Central memory CD4-positive, alpha-beta T cell (primary cell): Measurements from ENCODE around the gene TMEM63C.
"Not testable (repeated sequence)": the region's sequence is repeated elsewhere in the genome, so short reads cannot be mapped to it uniquely, and the experiment has no call there.

ENCODE experiments used
- DNase-seq: peaks from one replicate; pipeline ENCODE4 v3.0.0; 2022

TMEM63C gene

DNA sequence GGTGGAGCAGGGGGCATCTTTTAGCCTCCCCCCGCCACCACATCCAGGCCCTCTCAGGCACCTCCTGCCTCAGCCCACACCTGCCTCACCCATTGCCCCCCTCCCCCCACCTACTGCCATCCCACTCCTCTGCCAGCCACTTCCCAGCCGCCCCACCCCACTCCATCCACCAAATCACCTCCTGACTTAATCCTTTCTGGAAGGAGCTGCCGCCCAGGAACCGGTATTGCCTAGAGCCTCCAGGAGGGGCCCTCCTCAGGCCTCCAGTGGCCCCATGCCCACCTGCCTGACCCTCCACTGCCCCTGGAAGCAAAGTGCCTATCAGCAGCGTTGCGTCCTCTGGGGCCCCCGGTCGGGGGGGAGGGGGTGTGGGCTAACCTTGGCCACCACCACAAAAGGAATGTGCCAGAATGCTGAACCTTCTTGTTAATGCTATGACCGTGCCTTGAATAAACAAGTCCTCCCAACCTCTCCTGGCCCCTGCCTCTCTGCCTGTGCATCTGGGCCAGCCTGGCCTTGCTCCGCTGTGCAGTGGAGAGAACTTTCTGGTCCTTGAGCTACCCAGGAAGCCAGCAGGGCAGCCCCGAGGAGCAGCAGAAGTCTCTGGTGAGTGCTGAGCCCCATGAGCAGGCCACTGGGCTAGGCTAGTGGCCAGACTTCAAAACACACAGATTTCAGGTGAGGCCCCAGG, 77.6 kb downstream of the TMEM63C start:
- no peak for DNase-seq

DNA sequence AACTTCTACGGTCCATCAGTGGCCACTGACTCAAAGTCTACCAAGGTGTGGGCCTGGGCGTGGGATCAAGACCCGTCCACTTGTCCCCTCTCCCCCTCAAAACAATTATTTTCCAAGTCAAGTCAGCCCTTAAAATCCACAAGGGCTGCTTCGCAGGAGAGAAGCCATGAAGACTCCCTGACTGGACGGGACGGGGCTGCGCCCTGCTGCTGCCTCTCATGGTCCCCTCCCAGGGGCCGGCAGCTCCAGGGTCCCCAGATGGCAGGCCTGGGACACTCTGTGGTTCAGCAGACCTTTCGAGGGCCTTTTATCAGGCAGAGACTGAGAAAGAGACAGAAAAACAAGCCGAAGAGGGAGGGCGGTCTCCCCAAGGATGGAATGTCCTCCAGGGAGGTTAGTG, 78.6 kb downstream of the TMEM63C start:
- no peak for DNase-seq

GRCh38 chr14:77260631-77261030, 79.0 kb downstream of the TMEM63C start:
- no peak for DNase-seq

- no peak for DNase-seq
Measured at GRCh38 chr14:77264466-77265186, 83.0 kb downstream of the TMEM63C start.

- no peak for DNase-seq
Measured at GRCh38 chr14:77265187-77265515, 83.6 kb downstream of the TMEM63C start.

GRCh38 chr14:77265561-77266335, 84.2 kb downstream of the TMEM63C start:
- no peak for DNase-seq

DNA sequence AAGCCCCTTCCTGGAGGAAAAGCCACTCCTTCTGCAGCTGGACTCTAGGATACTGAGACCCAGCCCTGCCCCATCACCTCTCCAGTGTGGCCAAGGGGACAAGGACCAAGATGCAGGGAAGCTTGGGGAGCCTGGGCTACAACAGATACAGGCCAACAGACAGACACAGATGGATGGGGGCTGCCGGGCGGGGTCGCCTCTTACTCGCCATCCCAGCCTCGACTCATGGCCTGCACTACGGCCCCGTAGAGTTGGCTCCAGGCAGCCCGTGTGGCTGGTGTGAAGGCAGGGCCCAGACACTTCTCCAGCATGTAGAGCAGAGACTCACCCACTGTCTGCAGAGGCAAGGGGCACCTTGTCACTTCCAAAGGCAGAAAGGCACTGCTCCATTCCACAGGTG, 84.7 kb downstream of the TMEM63C start:
- no peak for DNase-seq

DNA sequence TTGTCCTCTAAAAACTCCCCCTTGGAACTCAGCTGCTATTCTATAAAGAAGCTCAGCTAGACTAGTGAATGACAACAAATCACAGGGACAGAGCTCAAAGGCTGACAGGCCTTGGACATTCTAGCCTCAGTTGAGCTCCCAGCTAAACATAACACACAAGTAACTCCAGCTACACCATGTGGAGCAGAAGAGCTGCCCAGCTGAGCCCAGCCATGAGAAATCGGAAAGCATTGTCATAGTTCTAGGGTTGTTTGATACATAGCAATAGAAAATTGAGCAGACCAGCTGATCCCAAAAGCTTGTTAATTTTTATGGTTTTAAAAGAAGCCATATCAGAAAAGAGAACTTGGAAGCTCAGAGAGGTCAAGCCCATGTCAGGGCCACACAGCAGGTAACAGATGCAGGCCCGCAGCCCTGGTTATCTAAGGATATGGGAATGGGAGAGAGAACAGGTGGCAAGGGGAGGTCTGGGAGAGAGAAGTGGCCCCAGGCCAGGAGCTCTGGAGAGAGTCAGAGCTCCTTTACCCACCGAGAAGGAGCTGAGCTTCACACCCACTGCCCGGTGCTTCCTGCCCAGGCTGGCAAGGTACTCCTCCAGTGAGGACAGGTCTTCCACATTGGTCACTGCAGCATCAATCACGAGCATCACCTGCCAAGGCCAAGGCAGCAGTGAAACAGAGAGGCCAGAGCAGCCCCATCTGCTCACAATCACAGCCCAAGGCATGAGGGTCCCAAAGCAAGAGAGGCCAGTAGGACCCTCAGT, 86.5 kb downstream of the TMEM63C start:
- DNase-seq, result no peak

DNA sequence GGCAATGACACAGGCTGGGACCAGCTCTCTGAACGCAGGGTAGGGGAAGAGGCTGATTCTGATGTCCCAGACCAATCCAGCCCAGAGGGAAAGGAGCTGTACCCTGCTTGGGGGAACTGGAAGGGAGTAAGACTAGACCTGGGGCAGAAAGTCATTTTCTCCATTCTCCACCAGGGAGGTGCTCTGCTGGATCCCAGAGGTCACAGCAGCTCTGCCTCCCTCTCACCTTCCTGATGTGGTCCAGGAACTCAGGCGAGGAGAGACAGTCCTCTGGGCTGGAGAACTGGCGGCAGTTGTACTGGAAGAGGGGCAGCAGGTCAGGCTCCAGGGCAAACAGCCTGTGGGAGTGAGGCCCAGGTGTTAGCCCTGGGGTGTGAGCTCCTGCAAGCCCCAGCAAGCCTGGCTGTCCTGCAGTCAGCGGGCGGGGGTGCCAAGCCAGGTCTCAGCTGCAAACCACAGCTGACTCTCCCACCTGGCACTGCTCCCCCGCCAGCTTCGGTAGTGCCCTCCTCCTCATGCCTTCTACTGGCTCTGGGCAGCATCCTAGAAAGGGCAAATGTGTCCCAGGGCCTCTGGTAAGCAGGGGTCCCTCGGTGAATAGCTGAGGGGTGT, 87.5 kb downstream of the TMEM63C start:
- no peak for DNase-seq

DNA sequence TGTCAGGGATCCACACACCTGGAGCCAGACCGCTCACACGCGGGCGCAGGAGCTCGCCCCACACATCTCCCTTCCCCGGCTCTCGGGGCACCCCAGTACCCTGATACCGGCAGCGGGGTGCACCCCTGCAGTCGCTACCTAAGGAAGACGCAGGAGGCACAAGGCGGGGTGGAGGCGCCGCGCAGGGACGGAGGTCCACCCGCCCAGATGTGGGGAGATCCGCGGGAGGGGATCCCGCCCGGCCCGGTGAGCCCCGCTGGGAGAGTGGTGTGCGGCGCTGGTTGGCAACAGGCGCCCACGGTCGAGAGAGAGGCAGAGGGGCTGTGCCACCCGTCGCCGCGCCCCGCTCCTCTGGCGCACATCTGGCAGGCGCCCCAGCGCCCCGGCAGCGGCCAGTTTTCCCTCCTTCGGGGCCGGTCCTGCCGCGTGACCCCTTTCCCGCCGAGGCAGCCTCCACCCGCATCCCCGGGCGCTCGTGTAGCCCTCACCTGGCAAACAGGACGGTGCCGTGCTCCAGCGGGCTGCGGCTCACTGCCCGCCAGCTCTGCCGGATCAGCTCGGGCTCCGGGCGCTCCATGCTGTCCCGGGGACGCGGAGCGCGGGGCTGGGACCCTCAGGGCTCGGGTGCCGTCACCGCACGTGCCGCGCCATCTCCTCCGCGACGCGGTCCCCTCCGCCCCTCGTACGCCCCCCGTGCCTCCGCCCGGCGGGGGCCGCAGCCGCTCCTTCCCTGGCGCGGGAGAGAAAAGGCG, 88.9 kb downstream of the TMEM63C start:
- DNase-seq, result no peak

- DNase-seq, result no peak
Measured at GRCh38 chr14:77271113-77271710, 89.6 kb downstream of the TMEM63C start, which contains the start of gene NGB. NGB (minus strand) TSS chr14:77271206; CDS start chr14:77270937, 269 bp downstream.

DNA sequence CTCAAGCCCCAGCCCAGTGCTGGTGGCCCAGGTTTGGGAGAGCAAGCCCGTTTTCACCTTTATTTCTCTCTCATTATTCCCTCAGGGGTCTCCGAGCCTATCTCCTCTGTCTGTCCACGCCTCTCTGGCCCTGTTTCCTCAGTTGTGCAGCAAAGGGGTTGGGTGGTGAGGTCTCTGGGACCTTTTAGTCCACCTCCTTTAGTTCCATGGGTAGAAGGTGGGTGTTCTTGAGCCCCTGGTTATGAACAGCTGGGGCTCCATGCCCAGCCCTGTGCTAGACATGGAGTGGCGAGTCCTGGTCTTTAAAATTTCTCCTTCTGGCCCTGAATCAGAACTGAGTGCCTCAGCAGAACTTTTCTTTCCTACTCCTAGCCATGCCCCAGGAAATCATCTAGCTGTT, 90.7 kb downstream of the TMEM63C start:
- no peak for DNase-seq

GRCh38 chr14:77273796-77274195, 92.2 kb downstream of the TMEM63C start:
- DNase-seq, result no peak

DNA sequence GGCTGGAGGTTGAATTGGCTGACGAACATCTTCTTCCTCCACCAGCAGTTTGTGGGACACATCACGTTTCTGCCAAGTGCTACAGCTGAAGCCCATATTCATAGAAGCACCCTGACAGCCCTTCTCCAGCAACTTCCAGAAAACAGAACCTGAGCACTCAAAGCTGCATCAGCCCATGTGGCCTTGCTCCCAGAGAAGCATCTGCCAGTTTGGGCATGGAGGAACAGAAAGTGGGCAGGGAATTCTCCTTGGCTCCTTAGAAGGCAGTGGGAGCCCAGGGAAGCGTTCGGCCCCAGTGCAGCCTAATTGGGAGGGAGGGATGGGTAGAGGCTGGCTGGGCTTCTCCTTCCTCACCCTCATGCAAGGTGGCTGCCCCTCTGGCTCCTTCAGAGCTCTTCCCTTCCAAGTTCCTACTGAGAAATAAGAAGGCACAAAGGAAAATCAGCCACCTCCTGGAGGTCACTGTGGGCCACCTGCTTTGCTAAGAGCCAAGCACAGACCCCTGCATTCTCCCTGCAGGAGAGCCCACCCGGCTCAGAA, 93.5 kb downstream of the TMEM63C start:
- no peak for DNase-seq

DNA sequence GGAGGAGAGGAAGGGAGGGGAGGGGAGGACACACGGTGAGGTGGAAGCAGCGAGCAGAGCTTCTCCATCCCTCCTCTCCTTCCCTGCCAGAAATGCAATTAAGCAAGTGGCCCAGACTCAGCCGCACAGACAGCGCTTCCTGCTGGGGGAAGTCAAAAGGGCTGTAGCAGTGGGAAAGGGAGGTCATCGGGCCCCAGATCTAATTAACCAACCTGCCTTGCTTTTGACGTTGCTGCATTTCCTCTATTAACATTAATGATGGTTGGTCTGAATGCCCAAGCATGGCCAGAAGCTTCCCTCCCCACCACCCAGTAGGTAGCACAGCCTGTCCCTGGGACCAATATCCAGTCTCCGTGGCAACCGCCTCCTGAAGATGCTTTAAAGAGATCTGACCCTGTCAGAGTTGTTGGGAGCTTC, 94.0 kb downstream of the TMEM63C start:
- no peak for DNase-seq

DNA sequence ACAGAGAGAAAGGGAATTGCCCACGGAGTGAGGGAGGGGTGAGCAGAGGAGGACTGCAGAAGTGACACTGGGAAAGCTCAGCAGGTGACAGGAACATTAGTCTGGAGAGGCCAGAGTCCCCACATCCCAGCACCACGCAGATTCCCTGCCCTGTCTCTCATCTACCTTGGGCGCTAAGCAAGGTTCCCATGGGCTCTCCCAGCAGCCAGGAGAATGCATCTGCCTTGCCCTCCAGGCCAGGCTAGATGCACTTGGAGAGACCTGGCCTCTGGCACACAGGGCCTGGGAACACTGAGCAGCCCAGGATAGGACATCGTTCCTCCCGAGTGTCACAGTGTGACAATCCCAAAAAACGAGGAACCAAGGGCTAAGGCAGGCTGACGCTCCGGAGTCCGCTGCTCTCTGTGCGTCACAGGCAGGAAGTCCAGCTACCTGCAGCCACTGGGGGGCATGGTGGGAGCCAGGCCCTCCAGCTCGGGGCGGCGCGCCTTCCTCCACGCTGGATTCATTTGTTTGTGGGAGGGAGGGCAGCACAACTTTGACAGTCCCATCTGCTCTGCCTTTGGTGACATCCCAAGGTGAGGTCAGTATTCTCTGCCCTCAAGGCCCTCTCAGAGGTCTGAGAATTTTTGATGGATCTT, 94.8 kb downstream of the TMEM63C start:
- no peak for DNase-seq

DNA sequence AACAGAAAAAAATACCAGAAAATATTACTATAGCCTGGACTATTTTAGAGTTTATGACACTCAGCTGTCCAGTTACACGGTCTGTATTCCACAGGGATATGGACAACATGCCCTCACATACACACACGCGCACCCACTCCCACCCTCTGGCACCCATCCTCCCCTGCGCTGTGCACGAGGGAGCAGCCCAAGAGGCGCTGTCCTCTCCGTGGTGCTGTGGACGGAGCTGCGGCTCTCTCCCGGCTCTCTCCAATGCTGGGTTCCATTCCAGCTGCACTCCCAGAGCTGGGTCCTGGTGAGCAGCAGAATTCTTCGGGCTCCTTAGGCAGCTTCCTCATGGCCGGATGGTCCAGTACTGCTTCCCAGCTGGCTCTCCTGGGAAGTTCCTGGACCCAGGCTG, 95.4 kb downstream of the TMEM63C start:
- DNase-seq, result no peak

- no peak for DNase-seq
Measured at GRCh38 chr14:77278461-77279230, 97.0 kb downstream of the TMEM63C start.

DNA sequence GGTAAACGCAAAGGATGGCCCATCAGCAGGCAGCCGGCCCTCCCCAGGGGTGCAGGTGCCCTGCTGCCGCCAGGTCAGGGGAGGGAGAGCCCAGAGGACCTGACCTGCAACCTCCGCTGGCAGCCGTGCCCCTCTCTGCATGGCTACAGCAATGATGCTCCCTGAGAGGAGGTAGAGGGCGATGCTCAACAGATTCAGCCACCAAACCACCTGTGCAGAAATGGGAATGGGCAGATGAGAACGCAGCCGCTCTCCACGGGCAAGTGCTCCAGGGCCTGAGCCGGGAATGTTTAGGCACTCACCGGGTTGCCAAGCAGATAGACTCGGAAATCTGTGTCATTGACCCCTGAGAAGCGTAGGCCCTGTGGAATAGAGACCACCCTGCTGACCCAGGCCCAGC, 98.1 kb downstream of the TMEM63C start:
- no peak for DNase-seq

- DNase-seq, result not testable (repeated sequence)
Measured at GRCh38 chr14:77280921-77281320, 99.3 kb downstream of the TMEM63C start.
